Stimulated activated naive CD4-positive, alpha-beta T cell treated with Interleukin-2 at 50 U/mL for 16 hours (primary cell): ENCODE data around the gene APLP2.
A peak's percentile ranks its signal among the peaks of the same experiment; 100 is the strongest.

Experiments used
- DNase-seq: peaks from one replicate; lab custom pipeline; 2025; lab: John Stamatoyannopoulos, UW

APLP2 gene

DNA sequence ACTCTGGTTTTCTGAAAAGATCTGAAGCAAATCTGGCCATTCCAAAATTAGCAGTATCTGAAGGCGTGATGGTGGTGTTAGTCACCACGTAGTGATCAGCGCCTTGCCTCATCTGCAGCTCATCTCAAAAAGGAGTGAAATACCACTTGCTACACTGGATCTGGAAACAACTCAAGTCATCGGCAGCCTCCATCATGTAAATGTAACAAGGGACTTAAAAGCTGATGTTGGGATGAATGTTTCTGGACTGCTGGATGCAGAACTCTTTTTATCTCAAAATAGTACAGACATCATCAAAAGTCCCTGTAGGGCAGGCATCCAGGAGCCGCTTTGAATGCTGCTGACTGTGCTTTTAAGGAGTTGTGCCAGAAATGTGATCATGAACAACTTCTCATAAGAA, 14.1 kb upstream of the APLP2 start:
- DNase-seq, result no peak

DNA sequence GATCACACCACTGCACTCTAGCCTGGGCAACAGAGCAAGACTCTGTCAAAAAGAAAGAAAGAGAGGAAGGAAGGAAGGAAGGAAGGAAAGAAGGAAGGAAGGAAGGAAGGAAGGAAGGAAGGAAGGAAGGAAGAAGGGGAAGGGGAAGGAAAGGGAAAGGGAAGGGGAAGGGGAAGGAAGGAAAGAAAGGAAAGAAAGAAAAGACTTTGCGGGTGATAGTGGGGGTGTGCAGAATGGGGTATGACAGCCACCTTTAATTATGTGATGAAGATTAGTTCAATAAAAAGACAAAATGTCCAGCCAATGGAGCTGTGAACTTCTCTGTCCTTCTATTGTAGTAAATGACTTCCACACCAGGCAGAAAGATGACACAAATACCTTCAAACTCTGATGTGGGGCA, 8.7 kb upstream of the APLP2 start:
- DNase-seq, result no peak

- no peak for DNase-seq
Measured at GRCh38 chr11:130062026-130062425, 7.7 kb upstream of the APLP2 start.

GRCh38 chr11:130063451-130063850, 6.2 kb upstream of the APLP2 start:
- no peak for DNase-seq

- no peak for DNase-seq
Measured at GRCh38 chr11:130064596-130064995, 5.1 kb upstream of the APLP2 start.

DNA sequence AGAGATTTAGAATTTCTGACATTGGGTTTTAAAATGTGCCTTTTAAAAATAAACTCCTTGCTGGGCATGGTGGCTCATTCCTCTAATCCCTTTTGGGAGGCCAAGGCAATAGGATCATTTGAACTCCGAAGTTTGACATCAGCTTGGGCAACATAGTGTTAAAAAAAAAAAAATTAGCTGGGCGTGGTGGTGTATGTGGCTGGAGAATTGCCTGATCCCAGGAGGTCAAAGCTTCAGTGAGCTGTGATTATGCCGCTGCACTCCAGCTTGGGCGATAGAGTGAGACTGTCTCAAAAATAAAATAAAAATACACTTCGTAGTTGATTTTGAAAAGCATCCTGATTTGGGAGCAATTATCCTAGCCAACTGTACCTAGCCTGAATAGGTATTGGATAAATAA, 3.4 kb upstream of the APLP2 start:
- DNase-seq, result no peak

DNA sequence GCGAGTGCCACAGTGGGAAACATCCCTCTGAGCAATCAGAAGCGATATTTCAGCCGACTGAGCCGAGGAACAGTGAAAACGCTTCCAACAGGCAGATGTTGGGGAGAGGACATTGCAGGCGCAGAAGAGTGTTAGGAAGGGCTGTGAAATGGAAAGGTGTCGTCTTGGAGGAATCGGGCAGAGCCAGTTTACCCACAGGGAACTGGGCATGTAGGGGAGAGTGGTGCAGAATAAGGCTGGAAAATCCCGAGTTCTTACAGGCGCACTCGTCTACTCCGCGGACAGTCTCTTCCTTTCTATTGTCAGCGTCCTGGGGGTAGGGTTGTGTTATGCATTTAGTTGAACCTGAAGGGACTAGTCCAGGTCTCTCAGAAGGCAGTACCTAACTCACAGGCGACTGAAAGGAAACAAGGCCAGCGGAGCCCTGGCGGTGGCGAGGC, 1.1 kb upstream of the APLP2 start:
- DNase-seq, result no peak

- DNase-seq, result peak; percentile 55
Measured at GRCh38 chr11:130068986-130069658, 572 bp upstream of the APLP2 start.

DNA sequence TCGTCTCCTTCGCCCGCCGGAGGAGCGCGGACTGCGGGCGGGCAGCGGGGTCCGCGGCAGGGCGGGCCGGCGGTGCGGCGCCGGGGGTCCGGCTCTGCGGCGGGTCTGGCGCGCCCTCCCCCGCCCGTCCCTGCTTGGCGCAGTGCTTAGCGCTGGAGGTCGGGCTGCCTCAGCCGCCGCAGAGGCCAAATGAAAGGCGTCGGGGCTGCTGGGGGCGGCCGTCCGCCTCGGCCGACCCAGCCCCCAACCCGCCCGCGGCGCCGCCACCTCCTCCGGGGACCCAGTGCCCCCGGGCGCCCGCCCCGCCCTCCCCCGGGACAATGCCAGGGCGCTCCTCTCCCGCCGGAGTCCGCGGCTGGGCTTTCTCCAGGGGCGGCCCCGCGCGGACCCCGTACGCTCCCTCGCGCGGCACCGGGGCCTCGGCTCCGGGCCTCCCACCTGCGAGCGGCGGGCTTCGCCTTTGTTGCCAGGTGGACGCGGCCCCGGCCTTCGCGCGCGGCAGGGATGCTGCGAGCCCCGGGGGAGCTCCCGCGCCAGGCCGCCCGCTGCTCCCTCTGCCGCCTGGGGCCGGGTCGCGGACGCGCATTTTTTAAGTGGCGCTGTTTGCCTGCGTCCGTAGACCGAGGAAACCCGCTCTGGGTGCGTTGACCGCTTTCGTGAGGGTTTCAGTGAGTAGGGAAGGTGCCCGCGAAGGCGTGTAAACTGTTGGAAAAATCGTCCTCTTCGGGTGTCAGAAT, 583 bp downstream of the APLP2 start:
- peak; percentile 26 for DNase-seq

- no peak for DNase-seq
Measured at GRCh38 chr11:130070846-130071200, 1.1 kb downstream of the APLP2 start.

DNA sequence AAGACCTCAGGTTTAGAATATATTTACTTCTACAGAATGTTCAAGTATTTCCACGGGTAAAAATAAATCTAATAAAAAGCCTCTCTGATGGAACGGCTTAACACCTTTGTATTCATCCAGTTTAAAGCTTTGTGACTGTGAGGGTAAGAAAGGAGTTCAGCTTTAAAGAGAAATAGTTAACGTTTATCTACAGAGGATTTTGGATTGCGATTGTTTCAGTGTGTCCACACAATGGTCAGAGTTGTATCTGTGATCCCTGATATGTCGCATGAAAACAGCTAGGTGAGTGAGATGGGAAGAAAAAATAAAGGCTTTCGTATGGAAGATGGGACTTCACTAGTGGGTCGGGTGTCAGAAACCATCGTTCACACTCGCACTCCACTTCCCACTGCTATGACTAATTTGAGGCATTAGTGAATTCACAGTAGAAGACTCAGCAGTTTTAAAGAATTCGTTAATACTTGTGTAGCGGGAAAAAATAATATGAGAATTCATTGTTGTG, 1.6 kb downstream of the APLP2 start:
- no peak for DNase-seq

- no peak for DNase-seq
Measured at GRCh38 chr11:130074736-130075135, 5.0 kb downstream of the APLP2 start.

- no peak for DNase-seq
Measured at GRCh38 chr11:130076778-130077481, 7.2 kb downstream of the APLP2 start.

DNA sequence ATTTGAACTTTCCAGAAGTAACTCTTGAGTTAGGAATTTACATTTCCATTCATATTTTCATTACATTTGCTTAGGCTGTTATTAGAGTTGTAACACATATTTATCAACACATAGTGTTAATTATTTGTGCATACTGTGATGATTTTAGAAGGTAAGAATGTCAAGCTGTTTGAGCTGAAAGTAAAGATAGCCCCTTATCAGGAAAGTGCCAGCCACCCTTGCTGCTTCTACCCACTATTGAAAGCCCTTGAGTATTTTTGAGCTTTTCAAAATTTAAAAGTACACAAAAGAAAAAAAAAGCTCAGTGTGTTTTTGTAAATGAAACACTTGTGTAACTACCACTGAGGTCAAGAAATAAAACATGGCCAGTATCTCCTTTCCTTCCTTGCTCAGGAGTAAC, 8.0 kb downstream of the APLP2 start:
- no peak for DNase-seq

- no peak for DNase-seq
Measured at GRCh38 chr11:130078080-130078479, 8.4 kb downstream of the APLP2 start.

GRCh38 chr11:130085671-130086290, 16.1 kb downstream of the APLP2 start:
- DNase-seq, result no peak

DNA sequence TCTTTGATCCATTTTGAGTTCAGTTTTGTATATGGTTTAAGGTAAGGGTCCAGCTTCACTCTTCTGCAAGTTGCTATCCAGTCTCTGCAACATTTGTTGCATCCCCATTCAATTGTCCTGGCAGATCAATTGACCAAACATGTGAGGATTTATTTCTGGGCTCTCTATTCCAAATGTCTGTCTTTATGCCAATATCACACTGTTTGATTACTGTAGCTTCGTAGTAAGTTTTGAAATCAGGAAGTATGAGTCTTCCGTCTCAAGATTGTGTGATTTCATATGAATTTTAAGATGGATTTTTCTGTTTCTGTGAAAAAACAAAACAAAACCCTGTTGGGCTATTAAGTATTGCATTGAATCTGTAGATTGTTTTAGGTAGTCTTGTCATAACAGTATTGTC, 17.0 kb downstream of the APLP2 start:
- no peak for DNase-seq

- DNase-seq, result no peak
Measured at GRCh38 chr11:130087294-130087926, 17.7 kb downstream of the APLP2 start.

DNA sequence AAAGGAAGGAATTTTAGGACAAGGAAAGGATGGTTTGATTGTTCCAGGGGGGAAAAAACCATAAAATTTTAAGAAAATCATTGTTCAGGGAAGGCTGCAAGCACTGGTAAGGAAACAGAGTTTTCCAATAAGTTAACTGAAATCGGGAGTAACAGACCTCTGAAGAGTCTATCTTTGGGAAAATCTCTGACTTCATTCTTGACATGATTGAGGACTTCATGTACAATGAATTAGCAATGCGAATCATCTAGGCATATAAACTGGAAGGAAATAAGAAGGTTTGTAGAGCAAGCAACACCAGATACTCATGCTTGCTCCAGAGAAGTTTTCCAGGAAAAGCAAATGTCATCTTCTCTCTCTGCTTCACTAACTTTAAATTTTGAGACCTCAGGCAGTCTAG, 18.5 kb downstream of the APLP2 start:
- no peak for DNase-seq

DNA sequence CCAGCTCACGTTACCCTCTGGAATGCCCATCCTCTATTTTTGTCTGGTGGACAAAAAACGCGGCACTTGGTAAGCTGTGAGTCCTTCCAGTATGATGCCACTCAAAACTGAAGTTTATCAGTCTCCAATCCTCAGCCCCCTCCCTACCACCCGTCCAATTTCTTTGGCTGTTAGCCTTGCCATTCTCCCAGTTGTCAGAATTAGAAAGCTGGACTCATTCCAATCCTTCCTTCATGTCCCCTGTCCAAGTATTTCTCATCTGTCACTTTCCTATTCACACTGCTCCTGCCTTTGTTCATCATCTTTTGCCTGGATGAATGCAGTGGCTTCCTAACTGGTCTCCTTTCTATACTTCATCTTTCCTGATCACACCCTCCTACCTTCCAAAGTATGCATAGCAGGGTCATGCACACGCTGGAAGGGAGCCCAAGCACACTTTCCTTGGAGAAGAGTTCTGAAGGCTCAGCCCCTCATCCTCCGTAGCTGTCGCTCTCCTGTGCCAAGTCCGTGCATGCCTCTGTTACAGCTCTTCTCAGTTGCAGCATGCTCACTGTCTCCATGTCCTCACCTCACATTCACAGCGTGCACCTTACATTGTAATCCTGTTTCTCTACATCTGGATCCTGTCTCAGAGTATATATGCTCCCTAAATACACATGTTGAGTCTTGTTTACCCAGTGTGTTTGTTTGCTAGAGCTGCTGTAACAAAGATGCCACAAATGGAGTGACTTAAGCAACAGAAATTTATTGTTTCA, 19.4 kb downstream of the APLP2 start:
- DNase-seq, result no peak

DNA sequence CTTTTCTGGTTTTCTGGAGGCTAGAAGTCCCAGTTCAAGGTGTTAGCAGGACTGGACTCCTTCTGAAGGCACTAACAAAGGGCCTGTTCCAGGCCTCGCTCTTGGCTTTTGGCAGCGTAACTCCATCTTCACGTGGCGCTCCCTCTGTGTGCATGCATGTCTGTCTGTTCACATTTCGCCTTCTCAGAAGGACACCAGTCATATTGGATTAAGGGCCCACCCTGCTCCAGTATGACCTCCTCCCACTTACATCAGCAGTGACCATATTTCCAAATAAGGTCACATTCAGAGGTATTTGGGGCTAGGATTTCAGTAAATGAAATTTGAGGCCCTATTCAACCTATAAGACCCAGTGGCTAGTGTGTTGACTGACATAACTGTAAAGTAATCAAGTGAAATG, 20.0 kb downstream of the APLP2 start:
- DNase-seq, result no peak
